ENCODE results near the gene SLC37A1.

SLC37A1 gene

DNA sequence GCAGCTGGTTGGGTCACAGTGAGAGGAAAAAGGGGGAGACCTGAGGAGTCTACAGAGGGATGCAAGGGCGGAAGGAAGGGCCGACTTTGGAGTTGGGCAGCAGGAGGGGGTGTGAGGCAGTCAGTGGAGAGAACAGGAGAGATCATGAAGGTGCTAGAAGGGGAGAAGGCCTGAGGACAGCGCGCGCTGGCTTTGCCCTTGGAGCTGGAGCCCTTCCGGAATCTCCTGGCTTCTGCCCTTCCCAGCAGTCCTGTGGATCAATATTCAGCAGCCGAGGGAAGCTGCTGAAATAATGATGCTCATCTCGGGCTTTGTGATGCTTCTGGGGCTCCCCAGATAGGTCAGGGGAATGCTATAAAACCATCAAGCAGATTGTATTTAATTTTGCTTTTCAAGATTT is 26.7 kb downstream of the SLC37A1 start:
- H3K9me2 ChIP-seq (replicated peaks; ENCODE audit: insufficient read depth, low read length): no peaks in the 10 kb centered on the region
- no peaks in the 10 kb centered on the region for H3K9me3 ChIP-seq (ENCODE audit: insufficient read depth, low read length)
- peaks cover 28% of the 10 kb centered on the region for H3F3A ChIP-seq (ENCODE audit: insufficient read depth)
- no peaks in the 10 kb centered on the region for H3K36me3 ChIP-seq (ENCODE audit: low read length)
- no peaks in the 10 kb centered on the region for H3K27me3 ChIP-seq (ENCODE audit: low read length)
- TF ChIP-seq EZH2phosphoT487 (conservative IDR thresholded peaks at IDR 0.05; ENCODE audit: low read length): no peak
- TF ChIP-seq, protein P1, sequence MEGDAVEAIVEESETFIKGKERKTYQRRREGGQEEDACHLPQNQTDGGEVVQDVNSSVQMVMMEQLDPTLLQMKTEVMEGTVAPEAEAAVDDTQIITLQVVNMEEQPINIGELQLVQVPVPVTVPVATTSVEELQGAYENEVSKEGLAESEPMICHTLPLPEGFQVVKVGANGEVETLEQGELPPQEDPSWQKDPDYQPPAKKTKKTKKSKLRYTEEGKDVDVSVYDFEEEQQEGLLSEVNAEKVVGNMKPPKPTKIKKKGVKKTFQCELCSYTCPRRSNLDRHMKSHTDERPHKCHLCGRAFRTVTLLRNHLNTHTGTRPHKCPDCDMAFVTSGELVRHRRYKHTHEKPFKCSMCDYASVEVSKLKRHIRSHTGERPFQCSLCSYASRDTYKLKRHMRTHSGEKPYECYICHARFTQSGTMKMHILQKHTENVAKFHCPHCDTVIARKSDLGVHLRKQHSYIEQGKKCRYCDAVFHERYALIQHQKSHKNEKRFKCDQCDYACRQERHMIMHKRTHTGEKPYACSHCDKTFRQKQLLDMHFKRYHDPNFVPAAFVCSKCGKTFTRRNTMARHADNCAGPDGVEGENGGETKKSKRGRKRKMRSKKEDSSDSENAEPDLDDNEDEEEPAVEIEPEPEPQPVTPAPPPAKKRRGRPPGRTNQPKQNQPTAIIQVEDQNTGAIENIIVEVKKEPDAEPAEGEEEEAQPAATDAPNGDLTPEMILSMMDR (IDR thresholded peaks at IDR 0.05; ENCODE audit: insufficient read depth, low read length, poor library complexity, severe bottlenecking): no peak
- peaks cover 5% of the 10 kb centered on the region; the same call in 1 of the 2 replicates for H3K79me2 ChIP-seq (ENCODE audit: insufficient read depth, low read length)
- no peak overlapping the region for H3K9ac ChIP-seq (ENCODE audit: low read length)
- no peak overlapping the region for H3K27ac ChIP-seq (ENCODE audit: low read depth, low read length)
- no peak overlapping the region for H2AFZ ChIP-seq (ENCODE audit: low read depth, low read length, severe bottlenecking)
- H3K4me3 ChIP-seq (ENCODE audit: insufficient read depth, low read length, poor library complexity, severe bottlenecking): no peak overlapping the region
- H3K4me2 ChIP-seq (ENCODE audit: low read depth, low read length, poor library complexity, severe bottlenecking): no peak overlapping the region
- no peaks in the 10 kb centered on the region for H4K20me1 ChIP-seq (ENCODE audit: low read depth, low read length)

DNA sequence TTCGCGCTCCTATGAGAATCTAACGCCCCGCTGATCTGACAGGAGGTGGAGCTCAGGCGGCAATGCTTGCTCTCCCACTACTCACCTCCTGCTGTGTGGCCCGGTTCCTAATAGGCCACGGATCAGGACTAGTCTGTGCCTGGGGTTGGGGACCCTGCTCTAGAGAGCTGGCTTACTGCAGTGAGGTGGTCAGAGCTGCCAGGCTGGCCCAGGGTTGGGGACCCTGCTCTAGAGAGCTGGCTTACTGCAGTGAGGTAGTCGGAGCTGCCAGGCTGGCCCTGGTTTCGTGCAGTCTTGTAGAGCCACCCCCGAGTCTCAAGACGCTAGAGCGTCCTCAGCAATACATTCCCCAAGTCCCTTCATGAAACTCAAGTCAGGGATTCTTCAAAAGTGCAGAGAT is 27.5 kb downstream of the SLC37A1 start:
- TF ChIP-seq, protein P1 (IDR thresholded peaks at IDR 0.05; ENCODE audit: insufficient read depth, low read length, poor library complexity, severe bottlenecking): no peak
- TF ChIP-seq EZH2phosphoT487 (conservative IDR thresholded peaks at IDR 0.05; ENCODE audit: low read length): no peak
- Histone ChIP-seq H4K20me1 (ENCODE audit: low read depth, low read length) (no peaks in the 10 kb centered on the region), H3K27ac (ENCODE audit: low read depth, low read length) (no peak overlapping the region), H3K9me2 (replicated peaks; ENCODE audit: insufficient read depth, low read length) (no peaks in the 10 kb centered on the region), H3K27me3 (ENCODE audit: low read length) (no peaks in the 10 kb centered on the region), H3K79me2 (ENCODE audit: insufficient read depth, low read length) (peaks cover 5% of the 10 kb centered on the region; the same call in 1 of the 2 replicates), H3K9ac (ENCODE audit: low read length) (no peak overlapping the region), H3K4me3 (ENCODE audit: insufficient read depth, low read length, poor library complexity, severe bottlenecking) (no peak overlapping the region), H3K9me3 (ENCODE audit: insufficient read depth, low read length) (no peaks in the 10 kb centered on the region), H3K4me2 (ENCODE audit: low read depth, low read length, poor library complexity, severe bottlenecking) (no peak overlapping the region), H2AFZ (ENCODE audit: low read depth, low read length, severe bottlenecking) (no peak overlapping the region), H3F3A (ENCODE audit: insufficient read depth) (peaks cover 20% of the 10 kb centered on the region), H3K36me3 (ENCODE audit: low read length) (no peaks in the 10 kb centered on the region)

DNA sequence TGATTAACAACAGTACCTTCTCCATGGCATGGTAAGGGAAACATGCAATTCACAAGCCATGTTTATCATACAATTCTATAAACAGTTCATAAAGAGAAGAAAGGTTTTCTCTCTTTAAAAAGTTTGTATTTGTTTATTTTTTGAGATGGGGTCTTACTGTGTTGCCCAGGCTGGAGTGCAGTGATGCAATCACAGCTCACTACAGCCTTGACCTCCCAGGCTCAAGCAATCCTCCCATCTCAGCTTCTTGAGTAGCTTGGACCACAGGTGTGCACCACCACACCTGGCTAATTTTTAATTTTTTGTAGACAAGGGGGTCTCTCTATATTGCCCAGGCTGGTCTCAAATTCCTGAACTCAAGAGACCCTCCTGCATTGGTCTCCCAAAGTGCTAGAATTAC is 28.0 kb downstream of the SLC37A1 start:
- Histone ChIP-seq H3K27ac (ENCODE audit: low read depth, low read length) (no peak overlapping the region), H3K9me3 (ENCODE audit: insufficient read depth, low read length) (no peaks in the 10 kb centered on the region), H3K9me2 (replicated peaks; ENCODE audit: insufficient read depth, low read length) (no peaks in the 10 kb centered on the region), H3K9ac (ENCODE audit: low read length) (no peak overlapping the region), H4K20me1 (ENCODE audit: low read depth, low read length) (no peaks in the 10 kb centered on the region), H3K4me2 (ENCODE audit: low read depth, low read length, poor library complexity, severe bottlenecking) (no peak overlapping the region), H3K36me3 (ENCODE audit: low read length) (no peaks in the 10 kb centered on the region), H3K4me3 (ENCODE audit: insufficient read depth, low read length, poor library complexity, severe bottlenecking) (no peak overlapping the region), H3F3A (ENCODE audit: insufficient read depth) (peaks cover 15% of the 10 kb centered on the region), H3K79me2 (ENCODE audit: insufficient read depth, low read length) (peaks cover 5% of the 10 kb centered on the region; the same call in 1 of the 2 replicates), H2AFZ (ENCODE audit: low read depth, low read length, severe bottlenecking) (no peak overlapping the region), H3K27me3 (ENCODE audit: low read length) (no peaks in the 10 kb centered on the region)
- TF ChIP-seq, protein P1 (IDR thresholded peaks at IDR 0.05; ENCODE audit: insufficient read depth, low read length, poor library complexity, severe bottlenecking): no peak
- TF ChIP-seq EZH2phosphoT487 (conservative IDR thresholded peaks at IDR 0.05; ENCODE audit: low read length): no peak
